ENCODE measurements around the gene KCNH1. TPM values are rescaled to one million over a fixed set of nuclear protein-coding genes. Genes with fewer than 3 reads are reported as not detected.

The KCNH1 gene
- total and polyA plus RNA-seq, 10 of the 15 experiments (the other 5 are each of a cell fraction or from before 2014, with no cell fraction given): 0.02 to 0.04 (median 0.04) TPM; not detected in 7

- no peak for ATAC-seq
- POLR2A ChIA-PET: no interaction called here
- H3K27me3 ChIP-seq (replicated peaks in 1 of 2; ENCODE audit: control insufficient read depth in 2 of 2, insufficient read depth in 2 of 2, low read length in 1 of 2): no peaks in the 10 kb centered on the region
- H3K79me2 ChIP-seq (ENCODE audit: control insufficient read depth, insufficient read depth, low read length): no peaks in the 10 kb centered on the region
- RAD21 ChIA-PET (ENCODE audit: unreplicated experiment): no interaction called here
- no peak for FAIRE-seq
- TF ChIP-seq BCL11A (IDR thresholded peaks at IDR 0.05; ENCODE audit: low read depth, low read length) (no peak), NR2C1 (IDR thresholded peaks at IDR 0.05) (no peak), SMARCA5 (IDR thresholded peaks at IDR 0.05) (no peak), BHLHE40 (IDR thresholded peaks at IDR 0.05; ENCODE audit: borderline replicate concordance in 1 of 2, low read depth in 2 of 2, low read length in 1 of 2) (no peak), WRNIP1 (IDR thresholded peaks at IDR 0.05; ENCODE audit: borderline replicate concordance, low read depth, low read length) (no peak)
- no peak overlapping the region for H3K9ac ChIP-seq (ENCODE audit: control insufficient read depth, insufficient read depth, low read length)
- no peak overlapping the region for H3K4me3 ChIP-seq
- no peak overlapping the region for H3K4me2 ChIP-seq (ENCODE audit: control insufficient read depth, insufficient read depth)
- WGBS (ENCODE audit: insufficient coverage, insufficient replicate concordance, low lambda C conversion rate, missing lambda C conversion rate): 71% methylated on average over 3 of the region's 3 CpGs
- no peaks in the 10 kb centered on the region for H4K20me1 ChIP-seq (ENCODE audit: control insufficient read depth, insufficient read depth)
- no peak for DNase-seq (ENCODE audit: low read depth, low spot score)
- H3K27ac ChIP-seq (ENCODE audit: control insufficient read depth, insufficient read depth): no peak overlapping the region
- no peaks in the 10 kb centered on the region for H3K36me3 ChIP-seq (ENCODE audit: control insufficient read depth in 2 of 2, insufficient read depth in 2 of 2, low read length in 1 of 2)
- no peaks in the 10 kb centered on the region for H3K9me3 ChIP-seq (replicated peaks; ENCODE audit: control insufficient read depth, insufficient read depth, low read length)
- CTCF ChIA-PET: no interaction called here
- BruUV-seq (replicated peaks): no TSS peak
- in situ Hi-C loops (cut with MboI) (no loop called here), intact Hi-C loops (cut with micrococcal nuclease; ENCODE audit: unreplicated experiment) (no loop called here)
- no peaks in the 10 kb centered on the region for H3K4me1 ChIP-seq (ENCODE audit: control insufficient read depth, insufficient read depth, low read length)
- no peak overlapping the region for H2AFZ ChIP-seq (ENCODE audit: control insufficient read depth, low read depth, low read length)
- SMC1A ChIA-PET (ENCODE audit: uncharacterized antibody, unreplicated experiment): no interaction called here
Observed at GRCh38 chr1:211036381-211037060, 97.4 kb downstream of the KCNH1 start.

DNA sequence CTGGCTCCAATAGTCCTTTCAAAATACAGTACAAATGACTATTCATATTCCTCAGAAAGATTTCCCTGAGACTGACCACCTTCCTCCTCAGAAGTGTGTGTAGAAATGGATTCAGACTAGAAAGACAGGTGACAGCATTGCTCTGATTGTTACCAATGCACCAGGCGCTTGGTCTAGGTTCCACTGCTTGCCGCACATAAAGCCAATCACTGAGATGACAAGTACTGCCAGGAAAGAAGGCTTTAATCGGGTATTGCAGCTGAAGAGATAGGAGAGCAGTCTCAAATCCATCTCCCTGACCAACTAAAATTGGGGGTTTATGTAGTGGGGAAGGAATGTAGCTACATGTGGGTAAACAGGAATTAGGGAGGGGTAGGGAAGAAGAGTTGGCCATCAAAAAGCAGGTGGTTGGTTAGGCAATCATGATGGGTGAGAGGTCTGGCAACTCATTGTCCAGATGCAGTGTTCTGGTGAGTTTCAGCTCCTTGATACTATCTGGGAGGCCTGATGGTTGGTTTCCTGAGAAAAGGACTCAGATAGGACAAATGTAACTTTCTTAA is 98.0 kb downstream of the KCNH1 start:
- no peaks in the 10 kb centered on the region for H3K4me1 ChIP-seq (ENCODE audit: control insufficient read depth, insufficient read depth, low read length)
- BruUV-seq (replicated peaks): no TSS peak
- TF ChIP-seq RBBP5 (conservative IDR thresholded peaks at IDR 0.05) (no peak), ZNF274 (IDR thresholded peaks at IDR 0.05; ENCODE audit: insufficient read depth, insufficient read length) (no peak), ZNF217 (IDR thresholded peaks at IDR 0.05) (no peak), NBN (IDR thresholded peaks at IDR 0.05) (no peak), YBX1 (IDR thresholded peaks at IDR 0.05) (no peak), ETV6 (conservative IDR thresholded peaks at IDR 0.05 in 1 of 2, IDR thresholded peaks at IDR 0.05 in 1 of 2; ENCODE audit: borderline replicate concordance in 1 of 2, low read depth in 1 of 2) (no peak), GATAD2B (conservative IDR thresholded peaks at IDR 0.05; ENCODE audit: low read depth) (no peak), HDAC2 (IDR thresholded peaks at IDR 0.05) (no peak), HDAC6 (IDR thresholded peaks at IDR 0.05; ENCODE audit: unreplicated experiment) (no peak), CREB1 (IDR thresholded peaks at IDR 0.05; ENCODE audit: low read depth) (no peak)
- TF ChIP-seq, protein P1, sequence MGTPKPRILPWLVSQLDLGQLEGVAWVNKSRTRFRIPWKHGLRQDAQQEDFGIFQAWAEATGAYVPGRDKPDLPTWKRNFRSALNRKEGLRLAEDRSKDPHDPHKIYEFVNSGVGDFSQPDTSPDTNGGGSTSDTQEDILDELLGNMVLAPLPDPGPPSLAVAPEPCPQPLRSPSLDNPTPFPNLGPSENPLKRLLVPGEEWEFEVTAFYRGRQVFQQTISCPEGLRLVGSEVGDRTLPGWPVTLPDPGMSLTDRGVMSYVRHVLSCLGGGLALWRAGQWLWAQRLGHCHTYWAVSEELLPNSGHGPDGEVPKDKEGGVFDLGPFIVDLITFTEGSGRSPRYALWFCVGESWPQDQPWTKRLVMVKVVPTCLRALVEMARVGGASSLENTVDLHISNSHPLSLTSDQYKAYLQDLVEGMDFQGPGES (IDR thresholded peaks at IDR 0.05): no peak
- intact Hi-C loops (cut with micrococcal nuclease; ENCODE audit: unreplicated experiment): no loop called here
- no peak overlapping the region for H3K9ac ChIP-seq (ENCODE audit: control insufficient read depth, insufficient read depth, low read length)
- H3K4me3 ChIP-seq: no peak overlapping the region
- POLR2A ChIA-PET: no interaction called here
- CTCF ChIA-PET: no interaction called here
- SMC1A ChIA-PET (ENCODE audit: uncharacterized antibody, unreplicated experiment): no interaction called here
- no peaks in the 10 kb centered on the region for H4K20me1 ChIP-seq (ENCODE audit: control insufficient read depth, insufficient read depth)
- in situ Hi-C loops (cut with MboI): no loop called here
- H3K27ac ChIP-seq (ENCODE audit: control insufficient read depth, insufficient read depth): no peak overlapping the region
- ATAC-seq: no peak
- no peak overlapping the region for H3K4me2 ChIP-seq (ENCODE audit: control insufficient read depth, insufficient read depth)
- no peak for DNase-seq (ENCODE audit: low read depth, low spot score)
- no peaks in the 10 kb centered on the region for H3K27me3 ChIP-seq (replicated peaks in 1 of 2; ENCODE audit: control insufficient read depth in 2 of 2, insufficient read depth in 2 of 2, low read length in 1 of 2)
- no peaks in the 10 kb centered on the region for H3K36me3 ChIP-seq (ENCODE audit: control insufficient read depth in 2 of 2, insufficient read depth in 2 of 2, low read length in 1 of 2)
- WGBS (ENCODE audit: insufficient coverage, insufficient replicate concordance, low lambda C conversion rate, missing lambda C conversion rate): 52% methylated on average over 3 of the region's 3 CpGs
- FAIRE-seq: no peak
- H2AFZ ChIP-seq (ENCODE audit: control insufficient read depth, low read depth, low read length): no peak overlapping the region
- no peaks in the 10 kb centered on the region for H3K9me3 ChIP-seq (replicated peaks; ENCODE audit: control insufficient read depth, insufficient read depth, low read length)
- RAD21 ChIA-PET (ENCODE audit: unreplicated experiment): no interaction called here
- no peaks in the 10 kb centered on the region for H3K79me2 ChIP-seq (ENCODE audit: control insufficient read depth, insufficient read depth, low read length)

Data from GM12878 (cell line).